GM21447 (cell line): ENCODE measurements around the gene SPARCL1.
A peak's percentile ranks its signal among the peaks of the same experiment; 100 is the strongest.

Source experiments
- ATAC-seq: cut with Tn5 transposase; IDR thresholded peaks from one replicate; pipeline ENCODE4 v1.9.1; 2021; ENCODE audit not compliant: unreplicated experiment

Gene SPARCL1

DNA sequence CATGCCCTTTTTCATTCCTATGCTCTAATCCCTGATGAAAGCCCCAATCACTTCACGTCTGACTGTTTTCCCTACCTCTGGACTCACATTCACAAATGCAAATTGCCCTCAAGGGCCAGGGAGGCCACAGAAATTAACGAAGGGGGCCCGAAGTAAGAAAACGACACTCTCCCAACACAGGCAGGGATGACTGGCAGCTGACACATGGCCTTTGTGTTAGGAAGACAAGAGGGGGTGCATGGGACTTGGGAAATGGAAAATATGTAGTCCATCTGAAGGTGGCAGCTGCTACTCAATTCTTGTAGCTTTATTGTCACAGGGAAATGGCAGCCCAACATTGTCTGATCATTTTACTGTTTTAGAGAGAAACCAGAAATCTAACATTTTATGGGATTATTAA lies 12.3 kb upstream of the SPARCL1 start:
- no peak for ATAC-seq

DNA sequence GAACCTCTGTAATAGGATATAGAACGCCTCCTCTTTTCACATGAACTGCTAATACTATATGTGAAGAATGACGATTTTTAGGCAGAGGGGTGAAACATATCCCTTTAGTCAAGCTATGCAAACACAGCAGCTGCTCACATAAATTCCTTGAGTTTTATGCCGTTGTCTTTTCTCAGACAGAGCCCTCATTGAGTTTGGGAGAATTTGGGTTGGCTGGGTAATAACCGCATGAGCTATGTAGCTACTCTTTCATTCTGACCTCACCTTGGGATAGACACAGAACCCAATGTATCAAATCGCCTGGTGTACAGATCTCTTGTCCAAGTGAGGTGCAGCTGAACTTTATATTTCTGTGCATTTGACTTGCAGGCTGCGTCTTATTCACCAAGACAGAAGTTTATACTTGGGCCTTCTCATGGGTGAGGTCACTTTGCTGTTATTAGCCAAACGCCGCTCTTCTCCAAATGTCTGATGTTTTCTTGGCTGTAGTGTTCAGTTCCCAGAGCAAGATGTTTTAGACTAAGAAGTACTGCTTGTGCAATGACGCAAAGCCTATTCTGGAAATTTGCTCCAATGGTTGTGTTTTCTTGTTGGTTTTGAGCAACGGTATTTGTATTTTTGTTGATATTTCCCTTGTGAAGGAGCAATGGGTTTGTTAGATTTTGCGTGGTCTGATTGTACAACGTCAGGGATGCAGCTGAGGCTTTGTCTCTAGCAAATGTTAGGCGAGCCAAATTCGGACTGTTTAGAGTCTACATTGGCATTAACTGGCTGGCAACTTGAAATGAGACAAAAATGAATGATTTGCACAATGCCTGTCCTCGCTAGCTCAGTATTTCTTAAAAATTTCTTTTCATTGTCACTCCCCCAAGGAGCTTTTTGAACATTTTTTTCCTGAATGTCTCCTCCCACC lies 11.2 kb upstream of the SPARCL1 start:
- ATAC-seq = no peak

DNA sequence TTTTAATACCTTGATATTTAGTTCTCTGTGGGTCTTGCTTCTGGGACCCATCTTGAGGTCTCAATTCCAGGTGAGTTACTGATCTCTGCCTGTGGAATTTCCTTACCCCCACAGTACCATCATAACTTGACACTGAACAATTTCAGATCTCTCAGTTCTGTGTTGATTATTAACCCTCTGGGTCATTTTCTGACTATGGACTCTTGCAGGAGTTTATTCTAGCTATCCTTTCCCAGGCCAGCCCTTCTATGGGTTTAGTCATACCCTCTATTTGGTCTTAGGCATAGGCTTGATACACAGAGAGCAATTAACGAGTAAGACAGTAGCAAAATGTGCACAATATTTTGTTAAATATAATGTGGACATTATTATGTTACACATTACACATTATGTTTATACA lies 3.7 kb upstream of the SPARCL1 start:
- no peak for ATAC-seq

DNA sequence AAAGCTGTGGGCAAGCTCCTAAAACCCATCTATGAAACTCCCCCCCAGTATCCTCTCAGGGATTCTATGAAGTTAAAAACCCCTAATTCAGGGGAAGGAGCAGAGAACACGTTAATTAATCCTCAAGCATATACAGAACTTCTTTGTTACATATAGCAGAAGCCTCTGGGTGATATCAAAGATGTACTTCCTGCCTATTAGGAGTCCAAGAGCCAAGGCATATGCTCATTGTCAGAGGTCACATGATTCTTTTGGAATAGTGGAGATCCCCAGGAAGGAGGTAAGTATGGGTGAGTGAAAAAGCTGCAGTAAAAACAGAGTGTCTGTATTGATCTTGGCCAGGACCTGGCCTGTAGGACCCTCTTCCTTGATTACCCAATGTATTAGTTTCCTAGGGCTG lies 2.9 kb upstream of the SPARCL1 start:
- ATAC-seq = no peak

DNA sequence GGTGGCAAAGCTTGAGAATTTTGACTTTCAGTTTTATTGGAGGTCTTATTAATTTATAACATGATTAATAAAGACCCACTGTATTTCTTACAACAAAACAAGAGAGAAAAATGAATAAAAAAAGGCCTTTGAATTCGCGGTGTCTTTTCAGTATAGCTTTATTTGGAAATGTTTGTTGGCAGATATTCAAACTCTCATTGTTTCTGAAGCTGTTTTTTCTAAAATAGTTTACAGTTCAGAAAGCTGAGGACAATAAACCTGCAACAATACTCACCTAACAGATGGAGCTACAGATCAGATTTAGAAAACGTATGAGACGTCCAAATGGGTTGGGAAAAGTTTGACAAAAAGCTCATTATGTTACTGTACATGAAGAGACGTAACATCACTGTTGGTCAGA lies 2.4 kb upstream of the SPARCL1 start:
- no peak for ATAC-seq

DNA sequence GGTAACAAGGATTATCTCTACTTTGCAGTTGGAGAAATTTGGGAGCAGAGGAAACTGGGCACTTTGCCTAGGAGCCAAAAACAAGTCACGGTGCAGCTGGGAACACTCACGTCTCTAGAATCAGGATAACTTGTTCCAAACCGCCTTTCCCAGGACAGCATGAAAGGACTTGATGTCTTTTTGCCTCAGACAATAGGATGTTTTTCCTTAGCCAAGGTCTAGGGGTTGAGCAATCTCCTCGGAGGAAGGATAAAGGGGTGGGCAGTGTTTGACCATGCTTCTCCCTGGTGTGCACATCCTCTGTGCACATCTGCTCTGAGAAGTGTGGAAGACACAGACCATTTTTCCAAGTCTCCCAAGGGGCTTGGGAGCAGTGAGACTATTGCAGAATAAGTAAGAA lies 1.7 kb upstream of the SPARCL1 start:
- no peak for ATAC-seq

DNA sequence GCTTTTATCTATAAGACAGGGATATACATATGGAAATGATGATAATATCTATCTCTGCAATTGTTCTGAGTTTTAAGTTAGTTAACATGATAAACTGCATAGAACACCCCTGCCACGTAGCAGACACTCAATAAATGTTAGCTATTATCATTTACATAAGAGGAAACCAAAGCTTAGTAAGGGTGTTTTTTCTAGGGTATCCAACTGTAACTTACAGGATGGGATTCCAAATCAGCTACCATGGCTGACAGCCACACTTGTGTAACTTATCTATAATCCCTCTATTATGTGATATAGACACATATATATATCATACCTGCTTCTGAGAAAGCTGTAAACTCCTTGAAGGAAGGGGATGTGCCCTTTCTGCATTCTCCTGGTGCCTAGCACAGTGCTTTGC lies 1.1 kb upstream of the SPARCL1 start:
- no peak for ATAC-seq

DNA sequence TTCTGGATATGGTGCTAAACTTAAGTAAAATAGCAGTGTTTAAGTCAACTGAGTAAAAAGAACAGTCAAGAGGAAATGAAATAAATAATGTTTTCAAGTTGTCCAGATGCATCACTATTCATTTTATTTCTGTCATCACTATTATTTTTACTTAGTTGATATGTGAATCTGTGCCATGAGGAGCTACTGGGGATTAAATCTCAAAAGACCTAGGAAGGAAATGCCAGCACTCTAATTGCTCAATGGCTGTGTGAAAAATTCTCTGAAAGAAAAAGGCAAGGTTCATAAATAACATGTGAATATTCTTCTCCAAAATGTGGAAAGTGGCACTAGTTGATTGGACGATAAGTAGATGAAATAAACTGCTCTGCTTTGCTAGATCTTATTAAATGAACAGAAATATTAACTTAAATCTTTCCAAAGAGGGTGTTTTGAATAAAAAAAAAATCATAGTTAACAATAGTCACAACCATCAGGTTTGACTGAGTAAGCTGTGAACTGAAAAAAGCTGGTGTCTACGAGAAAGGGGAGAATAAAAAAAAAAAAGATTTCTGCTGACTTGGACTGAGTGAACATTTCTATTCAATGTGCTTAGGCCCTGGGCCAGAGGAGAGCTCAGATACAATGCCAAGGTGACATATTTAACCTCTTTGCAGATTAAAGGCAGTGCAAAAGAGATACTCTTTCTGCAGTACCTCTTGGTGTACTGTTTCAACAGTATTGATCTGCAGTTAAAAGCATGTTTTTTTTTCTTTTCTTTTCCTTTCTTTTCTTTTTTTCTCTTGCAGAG lies 1.6 kb downstream of the SPARCL1 start:
- ATAC-seq = no peak

DNA sequence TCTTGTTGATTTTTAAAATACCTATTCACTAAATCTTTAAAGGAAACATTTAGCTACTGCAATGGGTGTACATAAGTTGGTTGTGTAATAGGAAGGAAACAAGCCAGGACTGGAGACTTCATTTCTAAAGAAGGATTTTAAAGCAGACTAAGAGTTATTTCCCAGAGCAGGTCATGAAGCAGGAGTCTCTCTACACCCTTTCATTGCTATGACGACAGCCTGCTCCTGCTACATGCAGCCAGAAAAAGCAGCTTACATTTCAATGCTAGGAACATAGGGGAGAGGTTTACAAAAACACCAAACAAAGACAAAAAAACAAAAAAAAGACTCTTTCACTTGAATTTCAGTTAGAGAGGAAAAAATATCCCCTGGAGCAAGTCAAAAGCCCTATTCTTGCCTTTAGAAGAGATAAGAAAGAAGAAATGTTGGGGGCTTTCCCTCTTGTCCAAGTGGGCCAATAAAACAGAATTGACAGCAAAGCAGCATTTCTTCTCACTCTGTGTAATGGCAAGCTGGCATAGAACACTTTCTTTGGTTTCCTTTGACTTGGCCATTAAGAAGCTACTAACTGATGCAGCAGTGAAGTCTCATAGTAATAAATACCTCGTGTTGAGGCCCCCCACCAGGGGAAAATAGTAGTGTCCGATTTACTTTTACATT lies 3.4 kb downstream of the SPARCL1 start:
- no peak for ATAC-seq

DNA sequence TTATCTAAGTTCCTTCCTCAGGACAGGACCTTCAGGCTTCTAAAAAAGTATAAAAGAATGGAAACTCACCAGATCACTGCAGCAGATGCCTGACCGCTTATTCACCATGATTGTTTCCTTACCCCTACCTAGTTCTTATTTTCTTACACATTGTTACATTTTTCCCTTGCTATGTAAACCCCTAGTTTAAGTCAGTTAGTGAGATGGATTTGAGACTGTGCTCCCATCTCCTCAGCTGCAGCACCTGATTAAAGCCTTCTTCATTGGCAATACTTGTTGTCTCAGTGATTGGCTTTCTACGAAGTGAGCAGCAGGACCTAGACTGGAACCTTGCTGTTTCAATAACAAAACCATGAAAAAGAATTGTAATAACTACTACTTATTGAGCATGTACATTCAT lies 4.7 kb downstream of the SPARCL1 start:
- no peak for ATAC-seq

DNA sequence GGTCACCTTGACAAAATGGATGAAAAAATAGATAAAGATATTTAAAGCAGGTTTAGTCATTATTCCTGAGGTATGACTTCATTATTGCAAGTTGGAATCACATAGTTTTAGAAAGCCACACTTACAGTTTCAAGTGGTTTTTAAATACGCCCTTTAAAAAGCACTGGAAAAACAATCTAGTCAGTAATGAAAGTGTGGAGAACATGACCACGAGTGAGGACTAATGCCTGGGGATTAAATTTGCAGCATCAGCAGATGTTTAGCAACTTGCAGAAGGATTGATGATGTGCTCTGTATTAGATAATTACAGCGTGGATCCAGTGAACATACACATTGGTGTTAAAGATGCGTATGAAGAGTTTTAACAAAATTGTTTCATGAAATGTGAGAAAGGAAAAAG lies 5.9 kb downstream of the SPARCL1 start:
- ATAC-seq = no peak

DNA sequence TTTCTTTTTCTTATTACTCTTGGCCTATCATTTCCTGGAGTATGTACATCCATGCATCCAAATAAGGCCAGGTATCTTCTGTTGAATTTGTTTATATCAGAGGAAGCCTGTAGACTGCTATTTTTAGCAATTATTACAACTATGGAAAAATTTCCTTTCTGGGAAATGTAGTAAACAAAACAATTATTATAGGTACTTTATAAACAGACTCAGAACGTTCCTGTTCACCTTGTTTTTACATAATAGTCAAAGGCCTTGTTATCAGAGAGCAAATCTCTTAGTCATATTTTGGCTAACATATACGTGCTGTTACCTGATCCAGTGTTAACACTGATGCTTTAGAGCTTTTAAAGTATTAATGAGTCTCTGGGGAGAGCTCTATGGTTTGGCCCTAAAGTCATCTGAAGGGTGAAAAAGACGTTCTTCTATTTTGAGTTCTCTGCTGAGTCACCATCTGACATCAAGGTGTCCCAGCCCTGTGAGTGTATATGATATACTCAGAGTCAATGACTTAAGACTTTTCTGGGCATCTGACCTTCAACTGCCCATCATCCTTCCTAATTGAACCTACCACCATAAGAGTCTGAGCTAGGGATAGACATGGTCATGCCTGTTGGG lies 7.3 kb downstream of the SPARCL1 start:
- peak; percentile 65 for ATAC-seq

DNA sequence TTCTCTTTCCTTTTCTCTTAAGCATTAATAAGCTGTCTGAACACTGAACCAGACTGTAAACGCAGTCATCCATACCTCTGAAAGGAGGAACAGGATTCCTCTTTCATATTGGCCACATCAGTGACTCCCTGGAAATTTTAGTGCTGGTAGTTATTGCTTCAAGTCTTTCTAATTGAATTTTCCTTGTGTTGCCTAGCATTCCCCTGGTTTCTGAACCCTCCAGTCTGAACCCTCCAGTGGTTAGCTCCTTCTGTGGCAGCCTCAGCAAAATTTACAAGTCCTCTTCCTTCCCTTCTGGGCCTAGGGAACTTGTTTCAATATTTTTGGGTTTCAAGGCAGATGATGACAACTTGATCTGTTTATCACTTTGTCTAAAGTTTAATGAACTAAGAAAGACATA lies 7.9 kb downstream of the SPARCL1 start:
- no peak for ATAC-seq

DNA sequence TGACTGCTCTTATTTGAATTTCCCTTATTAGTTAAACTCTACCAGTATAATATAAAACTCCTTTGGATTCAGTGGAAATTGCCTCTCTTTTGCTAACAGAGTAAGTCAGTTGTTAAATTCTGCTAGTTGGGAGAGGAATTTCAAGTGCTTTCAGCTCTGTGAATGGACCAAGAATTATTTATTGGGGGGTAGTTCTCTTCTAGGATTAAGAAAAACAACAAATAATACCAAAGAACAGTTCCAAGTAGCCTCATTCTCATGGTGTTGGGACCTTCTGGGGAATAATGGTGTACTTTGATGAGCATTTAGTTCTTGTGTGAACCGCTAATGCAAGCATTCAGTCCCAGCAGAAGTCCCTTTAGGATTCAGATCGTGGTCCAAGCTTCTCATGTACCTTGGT lies 11.6 kb downstream of the SPARCL1 start:
- ATAC-seq = no peak

DNA sequence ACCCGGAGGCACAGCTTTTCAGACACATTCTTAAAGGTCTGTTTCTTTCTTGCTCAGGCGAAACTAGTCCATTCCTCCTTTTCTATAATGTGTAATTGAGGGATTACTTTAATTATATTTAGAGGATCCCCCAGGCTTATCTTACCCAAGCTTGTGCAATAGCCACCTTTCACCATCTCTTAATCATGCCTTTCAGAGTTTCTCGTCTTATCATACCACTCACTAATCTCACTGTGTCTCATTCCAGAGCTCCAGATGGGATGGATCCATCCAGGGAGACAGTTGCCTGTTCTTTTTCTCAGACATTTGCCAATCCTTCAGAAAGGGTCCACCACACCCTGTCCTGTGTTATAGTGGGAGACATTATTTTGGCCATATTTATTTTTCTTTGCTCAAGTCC lies 12.5 kb downstream of the SPARCL1 start:
- no peak for ATAC-seq

DNA sequence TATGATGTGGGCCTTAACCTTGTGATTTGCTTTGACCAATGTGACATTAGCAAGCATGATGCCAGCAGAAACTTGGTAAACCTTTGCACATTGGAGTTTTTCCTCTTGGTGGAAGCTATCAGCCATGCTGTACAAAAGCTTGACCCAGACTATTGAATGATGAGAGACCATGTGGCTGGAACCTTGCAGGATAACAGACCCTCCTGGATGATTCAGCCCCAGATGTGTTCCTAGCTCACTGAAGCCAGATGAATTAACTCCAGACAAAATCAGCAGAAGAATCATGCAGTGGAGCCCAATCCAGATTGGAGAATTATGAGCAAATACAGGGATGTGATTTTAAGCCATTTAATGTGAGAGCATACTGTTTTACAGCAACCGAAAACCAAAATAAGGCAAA lies 16.8 kb downstream of the SPARCL1 start:
- ATAC-seq = no peak

DNA sequence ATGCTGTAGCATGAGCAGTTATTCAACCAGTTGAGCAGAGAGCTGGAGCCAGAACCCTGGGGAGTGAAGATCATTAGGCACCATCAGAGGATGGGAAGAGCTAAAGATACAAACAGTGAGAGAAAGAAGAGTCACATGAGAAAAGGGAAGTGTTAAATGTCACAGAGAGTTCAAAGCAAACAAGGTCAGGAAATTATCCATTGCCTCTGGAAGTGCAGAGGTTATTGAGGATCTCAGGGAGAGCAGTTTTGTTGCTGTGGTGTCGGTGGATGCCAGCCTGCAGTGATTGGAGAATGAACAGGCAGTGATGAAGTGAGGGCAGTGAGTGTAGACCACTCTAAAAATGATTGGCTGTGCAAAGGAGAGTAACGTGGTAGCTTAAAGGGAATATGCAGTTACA lies 17.7 kb downstream of the SPARCL1 start:
- no peak for ATAC-seq

DNA sequence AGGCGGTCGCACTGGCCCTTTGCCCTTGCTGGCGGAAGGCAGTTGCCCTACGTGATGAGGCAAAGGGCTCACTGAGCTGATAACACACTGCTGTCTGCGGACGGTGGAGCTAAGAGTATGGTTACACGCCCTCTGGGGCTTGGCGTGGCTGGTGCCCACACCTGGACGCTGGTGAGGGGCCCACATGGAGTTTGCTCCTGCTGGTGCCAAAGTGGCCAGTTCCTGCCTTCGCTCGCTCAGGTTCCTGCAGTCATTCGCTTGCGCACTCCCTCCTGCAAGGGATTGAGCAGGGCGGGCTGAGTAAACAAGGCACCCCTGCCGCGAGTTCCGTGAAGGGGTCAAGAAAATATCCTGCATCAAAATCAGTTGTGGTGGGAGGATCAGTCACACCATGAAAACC lies 18.4 kb downstream of the SPARCL1 start:
- no peak for ATAC-seq

DNA sequence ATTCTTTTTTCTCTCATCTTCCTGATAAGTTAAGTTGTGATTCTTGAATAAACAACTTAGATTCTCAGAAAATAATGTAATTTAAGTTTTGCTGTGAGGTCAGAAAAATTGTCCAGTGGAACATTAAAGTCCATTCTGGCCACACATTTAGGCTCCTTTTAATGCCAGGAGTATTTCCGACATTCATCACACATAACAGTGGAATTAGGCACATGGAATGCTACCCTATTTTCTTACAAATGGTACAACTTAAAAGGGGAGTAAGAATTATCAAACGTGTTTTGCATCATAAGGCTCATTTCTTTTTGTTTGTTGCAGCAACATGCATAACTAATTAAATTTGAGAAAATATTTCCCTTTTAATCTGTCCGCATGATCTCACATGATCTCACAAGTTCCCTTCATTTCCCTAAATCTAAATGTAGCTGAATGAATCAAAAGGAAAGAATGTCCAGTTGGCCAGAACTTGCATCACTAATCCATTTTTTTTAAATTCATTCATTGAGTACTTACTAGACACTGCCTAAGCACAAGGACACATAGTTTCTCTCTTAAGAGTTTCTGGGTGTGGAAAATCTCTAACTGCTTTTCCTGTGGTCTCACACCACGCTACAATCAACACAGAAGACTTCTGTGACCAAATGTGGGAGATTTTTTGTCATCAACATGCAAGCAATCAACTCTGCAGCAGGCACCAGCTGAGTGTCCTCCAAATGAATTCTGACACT lies 22.0 kb downstream of the SPARCL1 start:
- ATAC-seq = no peak

DNA sequence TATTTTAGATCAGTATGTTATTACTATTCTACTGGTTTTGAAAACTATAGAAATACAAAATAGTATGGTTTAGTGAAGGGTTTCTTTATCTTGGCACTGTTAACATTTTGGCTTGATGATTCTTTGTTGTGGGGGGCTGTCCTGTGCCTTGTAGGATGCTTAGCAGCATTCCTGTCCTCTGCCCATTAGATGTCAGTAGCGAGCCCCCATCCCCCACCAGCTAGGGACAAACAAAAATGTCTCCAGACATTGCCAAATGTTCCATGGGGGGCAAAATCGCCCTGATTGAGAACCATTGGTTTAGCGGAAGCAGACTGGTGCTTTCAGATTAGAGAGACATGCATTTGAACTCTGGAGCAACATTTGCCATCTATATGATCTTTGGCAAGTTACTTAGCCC lies 23.3 kb downstream of the SPARCL1 start:
- ATAC-seq = no peak
